OCI-M2 (cell line): ENCODE measurements around the gene MACROD2.

ENCODE experiments used
- DNase-seq: peaks from one replicate; lab custom pipeline; 2025; ENCODE audit not compliant: unreplicated experiment; lab: John Stamatoyannopoulos, UW

MACROD2 gene

GRCh38 chr20:14518648-14519047 lies 523.3 kb downstream of the MACROD2 start:
- no peak for DNase-seq

DNA sequence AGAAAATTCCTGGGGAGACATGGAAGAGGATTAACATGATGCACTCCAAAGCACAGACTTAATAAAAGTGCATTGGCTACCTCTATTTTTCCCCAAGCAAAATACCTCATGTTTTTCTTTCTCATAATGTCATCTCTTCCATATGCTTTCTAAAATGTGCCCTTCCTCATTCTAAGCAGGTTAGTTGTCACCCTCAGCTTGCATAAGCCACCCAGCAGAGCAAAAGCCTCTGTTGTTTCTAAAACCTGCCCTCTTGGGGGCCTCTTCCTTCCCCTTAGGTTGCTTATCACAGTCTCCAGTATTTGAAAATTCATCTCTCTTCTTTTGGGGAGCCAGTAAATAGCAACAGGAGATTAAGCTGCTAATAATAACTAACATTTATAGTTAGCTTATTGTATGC lies 525.7 kb downstream of the MACROD2 start:
- DNase-seq: no peak

- no peak for DNase-seq
Observed at GRCh38 chr20:14521436-14521835, 526.1 kb downstream of the MACROD2 start.

DNA sequence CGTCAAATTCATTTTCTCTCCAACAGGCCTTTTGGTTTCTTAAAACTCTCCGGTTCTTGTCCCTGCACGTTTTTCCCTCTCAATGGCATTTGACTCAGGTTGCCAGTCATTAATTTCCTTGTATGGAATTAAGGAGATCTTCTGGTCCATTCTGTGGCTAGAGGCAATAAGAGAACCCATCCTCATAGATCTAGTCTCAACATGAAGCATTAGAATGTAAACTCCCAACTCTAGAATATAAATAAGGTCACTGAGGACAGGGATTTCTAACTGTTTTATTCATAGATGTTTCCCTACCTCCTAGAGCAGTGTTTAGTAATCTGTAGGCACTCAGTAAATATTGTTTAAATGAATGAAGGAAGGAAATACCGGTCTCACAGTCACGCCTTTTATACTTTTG lies 527.3 kb downstream of the MACROD2 start:
- DNase-seq: no peak

GRCh38 chr20:14523090-14523489 lies 527.8 kb downstream of the MACROD2 start:
- DNase-seq: no peak

DNA sequence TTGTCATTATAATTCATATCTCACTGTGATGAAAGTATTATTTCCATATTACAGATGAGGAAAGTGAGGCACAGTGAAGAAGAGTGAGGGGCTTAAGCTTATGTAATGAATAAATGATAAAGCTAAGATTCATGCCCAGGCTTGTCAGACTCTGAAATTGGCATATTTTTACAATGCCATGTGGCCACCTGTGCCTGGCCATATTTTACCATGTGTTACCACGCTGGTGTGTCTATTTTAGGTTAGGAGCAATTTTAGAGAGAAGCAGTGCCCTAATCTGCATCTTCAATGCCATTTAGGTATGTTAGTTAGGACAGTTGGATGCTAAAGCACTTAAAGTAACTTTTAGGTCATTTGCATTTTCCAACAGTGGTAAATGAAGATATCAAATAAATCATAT lies 530.1 kb downstream of the MACROD2 start:
- no peak for DNase-seq

GRCh38 chr20:14526891-14527290 lies 531.6 kb downstream of the MACROD2 start:
- DNase-seq: no peak

GRCh38 chr20:14531786-14532185 lies 536.5 kb downstream of the MACROD2 start:
- no peak for DNase-seq

DNA sequence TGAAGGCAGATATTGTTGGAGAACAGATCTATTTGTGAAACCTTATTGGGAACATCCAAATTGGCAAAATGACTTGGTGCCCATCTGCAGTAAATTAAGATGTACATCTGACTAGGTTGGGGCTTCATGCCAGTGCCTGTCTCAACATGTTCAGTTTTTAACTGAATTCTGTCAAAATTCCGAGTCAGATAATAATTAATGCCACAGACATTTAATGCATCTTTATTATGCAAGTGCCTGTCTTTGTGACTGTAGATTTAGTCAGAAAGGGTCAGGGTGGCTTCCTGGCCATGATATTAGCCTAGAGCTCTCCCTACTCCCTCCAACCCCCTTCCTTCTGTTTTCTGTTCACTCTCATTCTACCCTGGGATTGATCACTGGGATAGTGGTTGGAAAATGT lies 541.4 kb downstream of the MACROD2 start:
- DNase-seq: no peak

DNA sequence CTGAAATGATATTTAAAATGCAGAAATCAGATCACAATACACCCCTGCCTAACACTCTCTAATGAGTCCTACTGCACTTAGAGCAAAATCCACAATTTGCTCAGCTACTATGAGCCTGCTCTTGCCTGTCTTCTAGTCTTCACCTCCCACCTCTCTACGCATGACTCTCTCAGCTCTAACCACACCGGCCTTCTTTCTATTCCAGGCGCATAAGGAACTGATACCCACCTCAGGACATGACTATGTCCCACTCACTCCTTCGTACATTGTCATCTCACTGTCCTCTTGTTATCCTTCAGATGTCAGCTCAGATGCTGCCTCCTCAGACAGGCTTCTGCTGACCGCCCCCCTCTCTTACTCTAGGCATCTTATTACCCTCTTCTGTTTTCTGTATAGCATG lies 543.1 kb downstream of the MACROD2 start:
- DNase-seq: no peak

DNA sequence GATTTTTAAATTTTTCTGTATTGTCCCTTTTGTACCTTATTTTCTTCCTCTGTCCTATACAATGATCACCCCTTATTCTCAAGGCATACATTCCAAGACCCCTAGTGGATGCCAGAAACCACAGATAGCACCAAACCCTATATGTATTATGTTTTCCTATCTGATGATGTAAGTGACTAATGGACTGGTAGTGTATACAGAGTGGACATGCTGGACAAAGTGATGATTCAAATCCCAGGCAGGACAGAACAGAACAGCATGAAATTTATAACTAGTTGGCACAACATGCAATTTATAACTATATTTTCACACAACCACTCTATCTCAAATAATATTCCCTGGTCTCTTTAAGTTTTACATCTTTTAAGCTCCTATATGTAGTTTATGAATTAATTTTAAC lies 547.7 kb downstream of the MACROD2 start:
- DNase-seq: no peak

- no peak for DNase-seq
Observed at GRCh38 chr20:14544688-14545087, 549.4 kb downstream of the MACROD2 start.

- no peak for DNase-seq
Observed at GRCh38 chr20:14550655-14551054, 555.3 kb downstream of the MACROD2 start.

- no peak for DNase-seq
Observed at GRCh38 chr20:14553774-14554534, 558.6 kb downstream of the MACROD2 start.

DNA sequence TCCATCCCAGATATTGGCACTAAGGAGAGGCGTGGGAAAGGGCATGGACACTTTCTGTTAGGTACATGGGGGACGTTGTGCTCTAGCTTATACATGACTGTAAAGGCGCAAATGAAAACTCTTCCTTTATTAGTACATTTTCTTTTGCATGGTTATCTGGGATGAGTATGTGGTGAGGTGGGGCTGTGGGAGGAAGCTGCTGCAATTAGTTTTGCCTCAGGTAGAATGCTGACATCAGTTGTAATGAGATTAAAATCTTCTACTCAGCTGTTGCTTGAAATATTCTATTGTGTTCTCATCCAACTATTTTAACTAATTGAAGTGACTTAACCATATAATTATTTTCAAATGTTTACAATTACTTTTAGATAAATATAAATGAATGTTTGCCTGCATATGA lies 560.4 kb downstream of the MACROD2 start:
- DNase-seq: no peak

DNA sequence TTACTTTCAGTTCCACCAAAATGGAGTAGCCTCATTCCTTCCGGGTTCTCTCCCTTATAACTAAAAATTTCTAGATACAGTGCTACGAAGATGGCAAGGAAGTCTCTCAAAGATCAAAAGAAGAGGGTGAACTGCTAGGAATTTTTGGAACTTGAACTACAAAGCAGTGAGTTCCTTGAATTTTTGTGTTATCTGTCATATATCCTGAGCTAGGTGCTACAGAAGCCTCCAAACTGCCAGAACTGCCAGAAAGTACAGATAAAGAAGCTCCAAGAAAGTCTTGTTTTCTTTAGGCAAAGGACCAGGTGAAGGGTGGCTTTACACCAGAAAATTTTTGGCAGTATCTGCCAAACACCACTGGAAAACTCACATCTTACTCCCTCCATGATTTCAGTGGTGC lies 560.9 kb downstream of the MACROD2 start:
- no peak for DNase-seq

- no peak for DNase-seq
Observed at GRCh38 chr20:14559612-14560011, 564.3 kb downstream of the MACROD2 start.

DNA sequence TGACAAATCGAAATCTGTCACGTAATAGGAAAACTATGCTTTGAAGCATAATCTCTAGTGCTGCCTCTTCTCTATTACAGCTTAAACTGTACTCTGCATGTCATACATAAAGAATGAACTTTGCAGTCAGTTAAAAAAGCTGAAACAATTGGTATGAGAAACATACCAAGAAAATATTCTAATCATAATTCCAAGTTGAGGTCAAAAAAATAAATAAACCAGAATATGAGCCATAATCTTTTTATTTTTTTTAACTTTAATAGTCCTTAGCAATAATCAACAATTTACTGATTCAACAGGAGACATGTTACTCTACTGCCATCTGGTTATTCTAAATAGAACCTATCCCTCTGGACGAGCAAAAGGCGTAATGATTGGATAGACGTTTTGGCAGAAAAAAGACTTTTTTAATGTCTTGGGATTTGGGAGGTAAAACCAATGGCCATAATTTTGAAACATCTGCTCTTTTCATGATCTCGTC lies 566.5 kb downstream of the MACROD2 start:
- no peak for DNase-seq

DNA sequence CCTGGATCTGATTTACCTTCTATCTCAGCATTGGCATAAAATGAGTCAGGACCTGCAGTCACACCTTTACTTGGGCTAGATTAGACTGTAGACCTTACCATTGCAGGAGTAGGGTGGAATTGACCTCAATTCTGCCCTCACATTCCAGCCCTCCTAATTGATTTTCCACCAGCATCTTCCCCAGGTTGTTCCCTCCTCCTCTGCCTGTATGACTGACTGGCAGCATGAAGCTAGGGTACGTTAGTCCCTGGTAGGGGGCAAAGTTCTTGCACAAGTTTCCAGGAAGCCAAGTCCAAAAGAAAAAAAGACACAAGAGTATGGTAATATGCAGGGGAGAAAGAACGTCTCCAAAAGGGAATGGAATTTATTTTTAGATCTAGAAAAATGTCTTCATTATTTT lies 567.7 kb downstream of the MACROD2 start:
- no peak for DNase-seq

DNA sequence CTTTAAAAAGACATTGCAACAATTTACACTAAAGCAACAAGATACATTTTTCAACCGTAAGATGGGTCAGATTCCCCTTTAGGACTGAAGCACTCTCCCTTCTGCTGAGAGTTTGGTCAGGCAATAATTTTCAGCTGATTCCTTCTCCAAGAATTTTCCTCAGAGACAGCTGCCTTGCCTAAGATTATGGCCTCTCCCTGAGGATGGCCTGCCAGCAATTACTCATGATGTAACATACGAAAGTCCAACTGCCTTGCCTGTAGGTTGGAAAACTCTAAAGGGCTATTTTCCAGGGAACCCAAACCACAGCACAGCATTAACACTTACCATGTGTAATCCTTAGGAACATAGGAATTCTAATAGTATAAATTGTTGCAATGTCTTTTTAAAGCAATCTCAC lies 571.2 kb downstream of the MACROD2 start:
- DNase-seq: no peak

- no peak for DNase-seq
Observed at GRCh38 chr20:14568225-14568624, 572.9 kb downstream of the MACROD2 start.

- no peak for DNase-seq
Observed at GRCh38 chr20:14568701-14569100, 573.4 kb downstream of the MACROD2 start.

- no peak for DNase-seq
Observed at GRCh38 chr20:14569641-14570040, 574.3 kb downstream of the MACROD2 start.
